HG03280 (cell line): ENCODE results near the gene VIPAS39.
A peak's percentile ranks its signal among the peaks of the same experiment; 100 is the strongest.
"Not testable (repeated sequence)": the region's sequence is repeated elsewhere in the genome, so short reads cannot be mapped to it uniquely, and the experiment has no call there.

Source experiments
- ATAC-seq: cut with Tn5 transposase; IDR thresholded peaks from one replicate; pipeline ENCODE4 v1.9.1; 2021; ENCODE audit warnings: mild to moderate bottlenecking, moderate library complexity; ENCODE audit not compliant: unreplicated experiment

The VIPAS39 gene

GRCh38 chr14:77470224-77470870 lies 12.9 kb upstream of the VIPAS39 start:
- no peak for ATAC-seq

GRCh38 chr14:77469539-77469938 lies 12.1 kb upstream of the VIPAS39 start:
- ATAC-seq = no peak

- ATAC-seq = no peak
Measured at GRCh38 chr14:77469067-77469505, 11.7 kb upstream of the VIPAS39 start.

- ATAC-seq = no peak
Measured at GRCh38 chr14:77467801-77468200, 10.4 kb upstream of the VIPAS39 start.

GRCh38 chr14:77459072-77459723 lies 1.8 kb upstream of the VIPAS39 start:
- ATAC-seq = no peak

GRCh38 chr14:77458249-77458950 lies 999 bp upstream of the VIPAS39 start:
- peak; percentile 14 for ATAC-seq

- ATAC-seq = no peak
Measured at GRCh38 chr14:77457115-77457521, 283 bp downstream of the VIPAS39 start.

- ATAC-seq = no peak
Measured at GRCh38 chr14:77455966-77456640, 1.3 kb downstream of the VIPAS39 start.

- no peak for ATAC-seq
Measured at GRCh38 chr14:77442196-77442595, 15.2 kb downstream of the VIPAS39 start.

GRCh38 chr14:77439861-77440260 lies 17.5 kb downstream of the VIPAS39 start:
- no peak for ATAC-seq

- no peak for ATAC-seq
Measured at GRCh38 chr14:77438596-77438995, 18.8 kb downstream of the VIPAS39 start.

- ATAC-seq = no peak
Measured at GRCh38 chr14:77436042-77436441, 21.4 kb downstream of the VIPAS39 start.

- no peak for ATAC-seq
Measured at GRCh38 chr14:77426396-77426795, 31.0 kb downstream of the VIPAS39 start.

GRCh38 chr14:77424862-77425261 lies 32.5 kb downstream of the VIPAS39 start:
- ATAC-seq = no peak

- ATAC-seq = no peak
Measured at GRCh38 chr14:77423423-77423822, 34.0 kb downstream of the VIPAS39 start, which contains the start of gene NOXRED1. TSS of gene NOXRED1 (minus strand) at chr14:77423523. CDS start at chr14:77422889, 634 bp downstream.

GRCh38 chr14:77421201-77421600 lies 36.2 kb downstream of the VIPAS39 start:
- ATAC-seq = no peak

GRCh38 chr14:77416836-77417235 lies 40.6 kb downstream of the VIPAS39 start:
- ATAC-seq = no peak

GRCh38 chr14:77416098-77416497 lies 41.3 kb downstream of the VIPAS39 start:
- ATAC-seq = not testable (repeated sequence)

- ATAC-seq = not testable (repeated sequence)
Measured at GRCh38 chr14:77415403-77416030, 41.9 kb downstream of the VIPAS39 start.

- ATAC-seq = no peak
Measured at GRCh38 chr14:77409131-77409533, 48.3 kb downstream of the VIPAS39 start.

- no peak for ATAC-seq
Measured at GRCh38 chr14:77407158-77407557, 50.2 kb downstream of the VIPAS39 start.
